Nephron (organoid): ENCODE data around the gene RAMP3.

Experiments
- H3K27ac Mint-ChIP-seq, 3 experiments: 2 replicates each; pipeline ENCODE4 v1.8.0; 2020; ENCODE audit warnings: mixed read lengths in 3 of 3, mild to moderate bottlenecking in 2 of 3, moderate library complexity in 1 of 3
- H3K27me3 Mint-ChIP-seq: 2 replicates; pipeline ENCODE4 v1.8.0; 2021; ENCODE audit warnings: low read depth, mild to moderate bottlenecking, moderate library complexity, mixed read lengths
- H3K36me3 Mint-ChIP-seq: 2 replicates; pipeline ENCODE4 v1.8.0; 2020; ENCODE audit warnings: low read depth, mixed read lengths
- H3K4me1 Mint-ChIP-seq: 2 replicates; pipeline ENCODE4 v1.8.0; 2020; ENCODE audit warnings: mixed read lengths
- H3K4me3 Mint-ChIP-seq, 3 experiments: 2 replicates each; pipeline ENCODE4 v1.8.0; 2020; ENCODE audit warnings: mild to moderate bottlenecking in 3 of 3, mixed read lengths in 3 of 3, moderate library complexity in 2 of 3
- H3K9me3 Mint-ChIP-seq: 2 replicates; pipeline ENCODE4 v1.8.0; 2020; ENCODE audit warnings: mixed read lengths
- CTCF ChIP-seq, 3 experiments: fragments of 200-600 bp; sonication (generic); IDR thresholded peaks; one replicate each; pipeline ENCODE4 v1.5.0; 2021; ENCODE audit warnings: antibody characterized with exemption in 3 of 3; ENCODE audit not compliant: unreplicated experiment in 3 of 3

Gene RAMP3

GRCh38 chr7:45230611-45231165 lies 73.1 kb downstream of the RAMP3 start:
- no peak overlapping the region for H3K4me3 Mint-ChIP-seq
- peaks cover 27% of the 10 kb centered on the region for H3K27me3 Mint-ChIP-seq
- no peaks in the 10 kb centered on the region for H3K9me3 Mint-ChIP-seq
- H3K27ac Mint-ChIP-seq: no peak overlapping the region
- no peaks in the 10 kb centered on the region for H3K36me3 Mint-ChIP-seq
- no peak for TF ChIP-seq CTCF (IDR thresholded peaks at IDR 0.05; ENCODE audit: unreplicated experiment in 3 of 3)
- H3K4me1 Mint-ChIP-seq: no peaks in the 10 kb centered on the region

GRCh38 chr7:45233249-45233775 lies 75.7 kb downstream of the RAMP3 start:
- H3K36me3 Mint-ChIP-seq: no peaks in the 10 kb centered on the region
- no peak for TF ChIP-seq CTCF (IDR thresholded peaks at IDR 0.05; ENCODE audit: unreplicated experiment in 3 of 3)
- H3K9me3 Mint-ChIP-seq: no peaks in the 10 kb centered on the region
- no peak overlapping the region for H3K27ac Mint-ChIP-seq
- peaks cover 22% of the 10 kb centered on the region for H3K27me3 Mint-ChIP-seq
- H3K4me1 Mint-ChIP-seq: no peaks in the 10 kb centered on the region
- no peak overlapping the region for H3K4me3 Mint-ChIP-seq
